NCI-H1436 (cell line): Measurements from ENCODE around the gene OR2T4.

ENCODE experiments used
- DNase-seq: peaks from one replicate; lab custom pipeline; 2025; lab: John Stamatoyannopoulos, UW

The OR2T4 gene, protein sequence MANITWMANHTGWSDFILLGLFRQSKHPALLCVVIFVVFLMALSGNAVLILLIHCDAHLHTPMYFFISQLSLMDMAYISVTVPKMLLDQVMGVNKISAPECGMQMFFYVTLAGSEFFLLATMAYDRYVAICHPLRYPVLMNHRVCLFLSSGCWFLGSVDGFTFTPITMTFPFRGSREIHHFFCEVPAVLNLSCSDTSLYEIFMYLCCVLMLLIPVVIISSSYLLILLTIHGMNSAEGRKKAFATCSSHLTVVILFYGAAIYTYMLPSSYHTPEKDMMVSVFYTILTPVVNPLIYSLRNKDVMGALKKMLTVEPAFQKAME

DNA sequence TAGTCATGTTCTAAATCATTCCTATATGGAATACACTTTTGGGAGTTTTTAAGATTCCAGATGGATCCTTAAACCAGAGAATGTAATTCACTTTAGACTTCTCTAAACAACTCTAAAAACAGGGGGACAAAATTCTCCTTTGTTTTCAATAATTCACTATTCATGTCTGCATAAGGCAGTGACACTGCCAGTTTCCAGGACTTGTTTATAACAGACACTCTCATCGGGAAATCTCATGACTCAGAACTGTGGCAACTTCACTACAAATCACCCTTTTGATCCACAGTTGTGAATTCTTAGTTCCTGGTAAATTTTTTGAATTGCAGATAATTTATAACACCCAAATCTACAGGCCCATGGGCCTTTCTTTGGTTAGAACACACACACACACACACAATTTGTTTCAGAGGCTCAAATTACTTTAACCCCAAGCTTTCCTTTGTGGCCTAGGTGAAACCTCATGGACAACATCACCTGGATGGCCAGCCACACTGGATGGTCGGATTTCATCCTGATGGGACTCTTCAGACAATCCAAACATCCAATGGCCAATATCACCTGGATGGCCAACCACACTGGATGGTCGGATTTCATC is at the start of gene OR2T4:
TSS of gene OR2T4 (plus strand) at position 545 of the 595 bp plus-strand sequence. CDS start at position 545, 0 bp downstream.
- no peak for DNase-seq

DNA sequence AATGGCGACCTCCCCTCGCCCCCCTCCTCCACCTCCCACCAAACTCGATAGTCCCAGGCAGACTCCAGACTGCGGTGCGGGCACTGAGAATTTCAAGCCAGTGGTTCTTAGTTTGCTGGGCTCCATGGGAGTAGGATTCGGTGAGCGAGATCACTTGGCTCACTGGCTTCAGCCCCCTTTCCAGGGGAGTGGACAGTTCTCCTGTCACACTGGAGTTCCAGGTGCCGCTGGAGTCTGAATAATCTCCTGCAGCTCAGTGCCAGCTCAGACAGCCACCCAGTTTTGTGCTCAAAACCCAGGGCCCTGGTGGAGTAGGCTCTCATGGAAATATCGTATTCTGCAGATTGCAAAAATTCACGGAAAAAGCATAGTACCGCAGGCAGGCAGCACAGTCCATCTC is 44.7 kb upstream of the OR2T4 start:
- DNase-seq: no peak

DNA sequence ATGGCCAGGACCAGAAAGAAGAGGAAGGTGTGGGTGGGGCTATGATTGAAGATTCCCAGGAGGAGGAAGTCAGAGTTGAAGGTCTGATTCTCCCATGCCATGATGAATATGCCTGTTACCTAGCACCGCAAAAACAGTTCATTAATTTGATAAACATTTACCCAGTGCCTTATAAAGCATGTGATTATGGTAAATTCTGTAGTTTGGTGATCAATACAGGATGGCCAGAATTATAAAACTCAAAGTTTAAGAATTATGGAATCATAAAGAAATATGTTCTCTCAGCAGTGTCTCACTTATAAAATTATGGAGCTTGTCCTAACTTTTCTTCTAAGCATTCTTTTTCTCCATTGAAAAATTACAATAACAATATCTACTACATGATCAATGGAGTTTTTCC is 37.0 kb upstream of the OR2T4 start, which contains the start of gene OR2M7:
TSS of gene OR2M7 (minus strand) at position 101 of the 400 bp plus-strand sequence. CDS start at position 101, 0 bp downstream.
- DNase-seq: no peak

DNA sequence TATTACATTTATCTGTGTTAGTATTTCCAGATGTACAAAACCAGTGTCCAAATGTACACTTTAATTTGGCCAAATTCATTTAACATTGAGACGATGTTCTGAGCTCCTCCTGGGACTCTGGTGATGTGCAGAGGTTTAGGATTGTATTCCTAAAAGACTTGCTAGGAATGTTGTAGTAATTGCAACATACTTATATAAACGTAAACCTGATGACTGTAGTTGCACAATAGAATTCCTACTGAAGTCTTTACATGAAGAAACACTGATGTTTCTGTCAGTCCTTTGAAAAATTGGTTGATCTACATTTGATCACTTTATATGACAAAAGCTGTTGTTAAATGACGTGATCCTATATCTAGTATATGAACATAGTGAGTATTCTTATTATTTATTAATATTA is 18.0 kb upstream of the OR2T4 start:
- DNase-seq: no peak

DNA sequence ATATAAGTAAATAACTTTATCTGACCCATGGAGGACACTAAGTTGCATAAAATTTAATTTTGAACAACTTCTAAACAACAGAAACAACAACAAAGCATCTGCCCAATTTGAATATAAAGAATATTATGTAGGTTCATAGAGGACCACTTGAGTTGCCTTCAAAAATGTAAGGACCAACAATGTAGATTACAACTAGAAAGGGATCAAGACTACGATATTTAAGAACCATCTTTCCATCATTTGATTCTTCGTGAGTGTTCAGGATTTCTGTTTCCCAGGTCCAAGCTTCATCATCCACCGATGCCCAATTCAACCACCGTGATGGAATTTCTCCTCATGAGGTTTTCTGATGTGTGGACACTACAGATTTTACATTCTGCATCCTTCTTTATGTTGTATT is 13.0 kb upstream of the OR2T4 start, which contains the start of gene OR14C36:
TSS of gene OR14C36 (plus strand) at position 301 of the 400 bp plus-strand sequence. CDS start at position 301, 0 bp downstream.
- DNase-seq: no peak

DNA sequence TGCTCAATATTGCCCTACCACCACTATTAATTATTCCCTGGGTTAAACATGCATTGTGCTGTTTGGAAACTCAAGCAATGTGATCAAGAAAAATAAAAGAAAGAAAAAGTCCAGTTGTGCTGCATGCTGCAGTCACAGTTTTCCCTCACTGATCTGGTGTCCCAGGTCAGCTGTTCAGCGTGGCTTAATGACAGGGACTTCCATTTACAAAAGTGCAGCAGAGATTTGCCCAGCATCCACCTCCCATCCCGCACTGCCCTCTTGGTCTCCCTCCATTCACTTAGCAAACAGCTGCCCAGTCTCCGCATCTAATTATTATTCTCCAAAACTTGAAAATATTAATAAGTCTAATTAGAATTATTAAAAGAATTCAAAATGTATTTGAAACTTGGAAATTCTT is 2.0 kb upstream of the OR2T4 start:
- DNase-seq: no peak

DNA sequence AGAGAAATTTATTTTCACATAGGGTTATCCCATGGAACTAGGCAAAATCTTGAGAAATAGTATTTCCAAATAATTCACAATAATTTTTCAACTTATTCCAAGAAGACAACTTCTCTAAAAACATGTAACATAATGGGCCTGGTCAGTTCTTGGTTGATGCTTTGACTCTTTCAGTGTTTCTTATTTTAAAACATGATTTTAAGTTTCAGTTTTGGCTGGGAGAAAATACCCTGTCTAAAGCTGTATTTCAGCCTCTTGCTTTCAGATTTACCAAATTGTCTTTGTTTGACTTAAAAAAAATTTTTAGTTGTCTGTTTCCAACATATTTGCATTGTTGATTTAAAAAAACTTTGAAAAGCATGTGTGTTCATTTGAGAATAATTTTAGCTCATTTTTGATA is 5.1 kb downstream of the OR2T4 start:
- no peak for DNase-seq

DNA sequence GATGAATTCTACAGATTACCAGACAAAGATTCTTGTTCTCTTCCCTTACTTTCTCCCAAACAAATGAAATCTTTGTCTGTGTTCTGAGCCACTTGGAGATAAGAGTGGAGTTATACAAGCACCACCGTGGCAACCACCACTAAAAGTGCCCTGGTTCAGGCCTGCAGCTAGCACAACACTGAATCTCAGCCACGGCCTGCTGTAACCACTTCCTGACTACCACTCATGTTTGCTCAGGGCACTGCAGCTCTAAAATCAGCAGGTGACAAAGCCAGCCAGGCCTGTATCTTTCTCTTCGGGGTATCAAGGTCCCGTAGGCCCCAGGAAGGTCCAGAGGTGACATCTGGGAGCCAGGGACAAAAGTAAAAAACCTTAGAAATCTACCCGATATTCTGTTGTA is 10.9 kb downstream of the OR2T4 start:
- no peak for DNase-seq

DNA sequence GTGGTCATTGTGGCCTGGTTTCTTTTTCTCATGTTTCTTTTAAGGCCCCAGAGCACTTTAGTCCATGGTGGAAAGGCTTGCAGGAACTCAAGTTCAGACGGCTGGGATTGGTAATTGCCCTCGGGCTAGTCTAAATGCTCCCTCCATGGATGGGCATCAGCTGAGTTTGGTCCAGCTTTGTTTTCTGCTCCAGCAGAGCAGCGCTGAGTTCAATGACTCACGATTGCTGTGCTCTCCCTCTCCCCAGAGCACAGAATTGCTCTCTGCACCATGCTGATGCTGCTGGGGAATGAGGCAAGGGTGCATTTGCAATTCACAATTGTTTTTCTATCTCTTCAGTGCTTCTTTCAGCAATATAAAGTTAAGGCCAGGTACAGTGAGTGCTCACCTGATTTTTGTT is 12.3 kb downstream of the OR2T4 start:
- no peak for DNase-seq

DNA sequence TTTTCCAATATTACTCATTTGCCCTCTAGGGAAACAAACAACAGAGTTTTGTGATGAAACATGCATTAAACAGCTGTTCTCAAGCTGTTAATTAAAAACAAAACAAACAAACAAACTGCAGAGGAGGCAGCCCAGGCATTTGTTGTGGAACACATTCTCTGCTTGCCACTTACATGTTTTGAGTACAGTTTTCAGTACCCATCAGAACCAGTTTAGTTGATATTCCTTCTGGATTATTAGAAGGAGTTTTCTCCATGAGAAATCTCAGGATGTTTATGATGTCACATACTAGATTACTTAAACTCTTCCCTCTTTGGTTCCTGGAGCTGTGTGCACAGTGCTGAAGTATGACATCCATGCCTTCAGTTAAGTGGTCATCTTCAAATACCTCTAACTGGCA is 14.0 kb downstream of the OR2T4 start, which contains the start of gene OR2T6:
TSS of gene OR2T6 (plus strand) at position 301 of the 400 bp plus-strand sequence. CDS start 11,863 bp downstream, outside the sequence.
- no peak for DNase-seq

DNA sequence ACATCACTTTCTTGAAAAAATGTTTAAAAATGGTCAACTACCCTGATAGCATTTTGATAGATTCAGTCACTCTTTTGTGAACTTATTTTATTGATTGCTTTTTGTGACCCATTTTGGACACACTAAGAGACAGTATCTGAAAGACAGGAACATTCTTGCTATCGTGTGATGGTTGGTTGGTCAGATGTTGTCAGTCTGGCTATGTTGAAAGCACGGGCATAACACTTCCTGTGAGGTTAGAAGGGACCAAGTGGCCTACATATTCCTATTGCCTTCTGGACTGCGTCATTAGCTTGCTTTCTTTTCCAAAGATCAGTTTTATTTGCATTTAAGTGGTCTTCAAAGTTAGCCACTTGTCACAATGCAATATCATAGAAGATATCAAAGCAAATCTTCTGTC is 15.5 kb downstream of the OR2T4 start:
- no peak for DNase-seq

DNA sequence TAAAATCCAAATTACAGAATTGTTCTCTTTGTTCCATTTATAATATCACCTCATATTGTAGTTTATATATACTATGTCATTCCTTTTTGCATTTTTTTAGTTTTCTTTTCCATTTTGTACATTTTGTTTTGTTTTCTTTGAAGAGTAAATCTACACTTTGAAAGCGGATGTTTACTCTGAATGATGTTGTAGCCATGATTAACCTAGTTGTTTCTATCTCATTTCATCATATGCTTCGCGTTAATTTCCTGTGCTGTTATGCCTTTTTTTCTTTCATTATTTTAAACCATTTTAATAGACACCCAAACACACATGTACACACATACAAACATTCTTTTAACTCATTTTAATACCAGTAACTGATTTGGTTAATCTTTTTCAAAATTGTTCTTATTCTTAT is 19.4 kb downstream of the OR2T4 start:
- no peak for DNase-seq

DNA sequence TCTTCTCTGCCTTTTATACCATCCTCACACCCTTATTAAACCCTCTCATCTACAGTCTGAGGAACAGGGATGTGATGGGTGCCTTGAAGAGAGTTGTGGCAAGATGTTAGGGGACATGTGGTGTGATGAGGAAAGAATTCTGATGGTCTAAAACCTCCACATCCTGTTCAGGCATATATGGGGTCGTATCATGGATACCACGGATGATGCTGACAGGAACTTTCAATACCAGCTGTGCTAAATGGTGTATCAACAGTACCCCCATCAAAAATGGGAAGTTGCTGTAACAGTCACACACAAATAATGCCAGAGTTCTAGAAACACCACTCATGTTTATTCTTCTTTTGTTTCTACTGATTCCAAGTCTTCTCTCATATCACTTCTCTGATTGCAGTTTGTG is 27.0 kb downstream of the OR2T4 start:
- no peak for DNase-seq

DNA sequence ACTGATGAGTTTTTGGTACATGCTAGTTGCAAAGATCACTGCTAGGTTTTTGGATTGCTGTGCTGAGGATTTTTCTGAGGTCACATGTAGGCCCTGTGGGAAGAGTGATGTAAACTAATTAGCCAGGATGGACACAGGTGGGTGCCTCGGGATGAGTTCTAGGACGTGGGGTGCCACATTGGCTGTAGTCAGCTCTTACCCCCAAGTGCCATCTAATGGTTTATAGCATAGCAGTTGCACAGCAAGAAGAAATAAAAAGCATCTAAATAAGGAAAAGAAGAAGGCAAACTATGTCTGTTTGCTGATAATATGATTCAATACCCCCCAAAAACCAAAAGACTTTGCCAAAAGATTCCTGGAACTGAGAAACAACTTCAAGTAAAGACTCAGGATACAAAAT is 31.6 kb downstream of the OR2T4 start:
- no peak for DNase-seq

DNA sequence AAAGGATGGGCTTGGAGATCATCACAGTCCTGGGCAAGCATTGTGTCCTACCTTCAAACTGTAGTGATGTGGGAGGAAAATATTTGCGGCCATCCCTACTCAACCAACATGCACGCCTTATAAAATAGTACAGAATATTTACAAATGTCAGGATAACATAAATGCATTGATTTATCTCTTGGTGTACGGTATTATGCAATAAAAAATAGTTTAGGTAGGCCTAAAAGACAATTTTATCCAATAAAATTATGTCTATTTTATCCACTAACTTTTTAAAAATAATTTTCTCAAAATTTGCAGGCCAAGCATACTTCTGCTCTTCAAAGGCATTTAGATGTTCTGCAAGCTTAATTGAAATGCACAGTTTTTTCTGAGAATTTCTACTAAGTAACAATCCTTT is 41.3 kb downstream of the OR2T4 start, which contains the start of gene OR2T1:
TSS of gene OR2T1 (plus strand) at position 301 of the 400 bp plus-strand sequence. CDS start 3,100 bp downstream, outside the sequence.
- no peak for DNase-seq

DNA sequence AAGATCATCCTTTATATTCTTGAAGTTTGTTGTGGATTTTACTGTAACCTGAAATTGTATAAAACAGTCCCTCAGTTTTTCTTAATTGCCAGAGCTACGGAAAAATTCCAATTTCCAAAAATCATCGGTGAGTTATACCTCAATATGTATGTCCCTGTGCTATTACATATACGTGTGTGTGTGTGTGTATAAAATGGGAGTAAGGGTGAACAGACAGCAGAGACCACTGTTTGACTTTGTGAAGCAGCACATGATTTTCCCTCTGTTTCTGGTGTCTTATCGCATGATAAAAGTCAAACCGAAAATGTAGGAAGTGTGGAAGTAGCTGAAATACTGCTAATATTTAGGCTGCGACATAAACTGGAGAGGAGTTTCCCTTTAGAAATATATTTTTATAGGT is 42.6 kb downstream of the OR2T4 start:
- DNase-seq: no peak

DNA sequence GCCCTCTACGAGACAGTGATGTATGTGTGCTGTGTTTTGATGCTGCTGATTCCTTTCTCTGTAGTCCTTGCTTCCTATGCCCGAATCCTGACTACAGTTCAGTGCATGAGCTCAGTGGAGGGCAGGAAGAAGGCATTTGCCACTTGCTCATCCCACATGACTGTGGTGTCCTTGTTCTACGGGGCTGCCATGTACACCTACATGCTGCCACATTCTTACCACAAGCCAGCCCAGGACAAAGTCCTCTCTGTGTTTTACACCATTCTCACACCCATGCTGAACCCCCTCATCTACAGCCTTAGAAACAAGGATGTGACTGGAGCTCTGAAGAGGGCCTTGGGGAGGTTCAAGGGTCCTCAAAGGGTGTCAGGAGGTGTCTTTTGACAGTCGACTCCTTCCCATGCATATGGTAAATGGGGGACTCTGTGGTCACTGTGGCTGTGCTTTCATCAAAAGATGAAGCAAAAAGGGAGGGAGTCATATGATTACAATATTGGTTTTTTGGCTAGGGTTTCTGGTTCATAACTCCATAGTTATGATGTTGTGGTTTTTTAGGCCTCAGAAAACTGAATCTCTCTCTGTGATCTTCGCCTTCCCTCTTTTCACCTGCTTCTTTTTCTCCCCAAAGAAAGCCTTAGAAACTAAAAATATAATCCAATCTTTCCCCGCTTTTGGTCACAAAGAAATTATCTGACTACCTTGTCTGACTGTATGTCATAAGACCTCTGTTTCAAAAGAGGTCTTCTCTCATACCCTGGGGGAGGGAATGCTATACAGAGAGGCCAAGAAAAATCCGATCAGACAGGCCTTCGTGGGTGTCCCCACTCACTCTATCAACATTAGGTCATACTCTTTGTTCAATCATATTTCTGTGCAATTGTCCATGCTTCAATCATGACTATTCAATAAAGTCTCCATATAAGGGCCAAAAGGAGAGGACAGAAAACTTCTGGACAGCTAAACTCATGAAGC is 45.5 kb downstream of the OR2T4 start:
- no peak for DNase-seq
